T-helper 1 cell treated with Interleukin-12 subunit alpha and Interleukin-12 subunit beta and Interleukin-4 antibody, amounts not matched to agents 30 ng/mL and 1 ng/mL, for 36 hours (primary cell): ENCODE results near the gene HOXC9. TPM values are rescaled to one million over a fixed set of nuclear protein-coding genes. Genes with fewer than 3 reads are reported as not detected.

Experiments
- intact Hi-C: fragments of 100-400 bp; cut with micrococcal nuclease; formaldehyde crosslinking; loops from one replicate; pipeline ENCODE4 v1.15.1; 2024
- total RNA-seq: library from RNA; stranded (reverse); gene quantifications from 2 replicates; pipeline ENCODE4 v1.2.3, GENCODE V29; 2022

Gene HOXC9
- total RNA-seq, 1 donor from 2014 or later = not detected

- intact Hi-C loops = loop anchor here (5.0 kb wide), 2 partner anchors 36 to 91 kb away; partner anchors contain the start of gene HOXC4
Measured at GRCh38 chr12:53961025-53961761, 38.8 kb upstream of the HOXC9 start.

- intact Hi-C loops = loop anchor here (2.0 to 5.0 kb wide), 3 partner anchors 14 to 89 kb away; partner anchors contain the start of gene HOXC4
Measured at GRCh38 chr12:53963005-53963404, 37.0 kb upstream of the HOXC9 start.

- intact Hi-C loops = loop anchor here (2.0 to 5.0 kb wide), 3 partner anchors 13 to 89 kb away; partner anchors contain the start of gene HOXC4
Measured at GRCh38 chr12:53963434-53964314, 36.3 kb upstream of the HOXC9 start.

GRCh38 chr12:53964315-53964713 is 35.6 kb upstream of the HOXC9 start:
- intact Hi-C loops = loop anchor here (5.0 kb wide), 2 partner anchors 33 to 88 kb away; partner anchors contain the start of gene HOXC4

GRCh38 chr12:53965281-53966084 is 34.5 kb upstream of the HOXC9 start:
- intact Hi-C loops = no loop called here

GRCh38 chr12:53966085-53966384 is 33.9 kb upstream of the HOXC9 start:
- intact Hi-C loops = no loop called here

- intact Hi-C loops = no loop called here
Measured at GRCh38 chr12:53966385-53967133, 33.4 kb upstream of the HOXC9 start.

- intact Hi-C loops = no loop called here
Measured at GRCh38 chr12:53967421-53967925, 32.5 kb upstream of the HOXC9 start.

- intact Hi-C loops = no loop called here
Measured at GRCh38 chr12:53968214-53969127, 31.5 kb upstream of the HOXC9 start.

- intact Hi-C loops = loop anchor here (5.0 kb wide), 1 partner anchor 32 kb away; the partner anchor contains the start of gene HOXC13
Measured at GRCh38 chr12:53969588-53970259, 30.2 kb upstream of the HOXC9 start.

GRCh38 chr12:53970451-53970850 is 29.5 kb upstream of the HOXC9 start:
- intact Hi-C loops = loop anchor here (5.0 kb wide), 1 partner anchor 33 kb away; the partner anchor contains the start of gene HOXC13

GRCh38 chr12:53971129-53971528 is 28.8 kb upstream of the HOXC9 start:
- intact Hi-C loops = loop anchor here (5.0 kb wide), 1 partner anchor 34 kb away; the partner anchor contains the start of gene HOXC13

GRCh38 chr12:53971686-53972085 is 28.3 kb upstream of the HOXC9 start:
- intact Hi-C loops = loop anchor here (5.0 kb wide), 1 partner anchor 34 kb away; the partner anchor contains the start of gene HOXC13

- intact Hi-C loops = loop anchor here (5.0 kb wide), 1 partner anchor 35 kb away; the partner anchor contains the start of gene HOXC13
Measured at GRCh38 chr12:53972152-53972702, 27.7 kb upstream of the HOXC9 start.

- intact Hi-C loops = loop anchor here (5.0 kb wide), 1 partner anchor 35 kb away; the partner anchor contains the start of gene HOXC13
Measured at GRCh38 chr12:53972722-53973235, 27.2 kb upstream of the HOXC9 start, which contains the start of gene HOXC11. TSS of gene HOXC11 (plus strand) at chr12:53973126. CDS start at chr12:53973242, 116 bp downstream.

GRCh38 chr12:53973236-53974042 is 26.5 kb upstream of the HOXC9 start:
- intact Hi-C loops = loop anchor here (5.0 kb wide), 1 partner anchor 36 kb away; the partner anchor contains the start of gene HOXC13
